Right ventricle myocardium inferior (tissue), 1 donor: ENCODE results near the gene NPAS3. TPM values are rescaled to one million over a fixed set of nuclear protein-coding genes. Genes with fewer than 3 reads are reported as not detected.

Experiments used
- ATAC-seq: fragments of 200-7000 bp; cut with Tn5 transposase; one replicate; pipeline ENCODE4 v1.9.1; 2020; ENCODE audit warnings: mild to moderate bottlenecking, moderate library complexity
- DNase-seq: peaks from one replicate; pipeline ENCODE4 v3.0.0; 2021; ENCODE audit errors: missing footprints
- intact Hi-C: fragments of 100-400 bp; cut with DNase I; formaldehyde crosslinking; loops from one replicate; pipeline ENCODE4 v1.11.0; 2022
- total RNA-seq: library from RNA; stranded (reverse); fragmentation: NEBNext Ultra II Directional; extraction: Animal tissue kit (Norgen Biotek cat#: 25700); gene quantifications from one replicate; pipeline ENCODE4 v1.2.1, GENCODE V29; 2021
- donor health status: DM: no; HTN: yes; CAD: no; lungs with severe emphysema.

Gene NPAS3
- total RNA-seq, 1 donor from 2014 or later: 1.9 TPM

DNA sequence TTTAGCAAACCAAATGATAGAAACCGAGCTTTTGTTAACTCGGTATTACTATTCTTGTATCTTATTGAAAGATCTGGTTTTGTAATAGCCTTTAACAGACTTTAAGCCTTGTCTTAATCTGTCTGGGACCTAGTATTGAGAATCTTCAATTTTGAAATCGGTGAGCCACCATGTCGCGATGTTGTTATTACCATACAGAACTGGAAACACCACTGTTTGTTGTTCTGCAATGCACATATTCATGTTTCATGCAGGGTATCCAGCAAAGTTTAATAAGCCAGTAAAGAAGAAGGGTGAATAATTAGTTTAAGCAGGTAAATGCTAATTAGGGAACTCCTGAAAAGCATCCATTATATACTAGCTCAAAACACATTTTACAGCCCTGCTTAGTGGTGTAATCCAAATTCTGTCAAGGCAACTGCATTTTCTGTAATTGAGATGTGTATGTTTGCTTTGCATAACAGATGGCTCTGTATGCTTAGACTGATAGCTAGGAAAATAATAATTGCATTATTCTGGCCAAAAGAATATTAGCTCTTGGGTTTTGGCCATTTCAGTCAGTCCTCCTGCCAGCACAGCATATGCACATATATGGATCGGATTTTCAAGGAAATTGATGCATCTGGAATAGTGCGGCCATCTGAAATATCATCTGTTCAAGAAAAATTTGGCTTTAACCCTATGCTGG lies 623.0 kb downstream of the NPAS3 start:
- DNase-seq (no peak), ATAC-seq (no peak)
- intact Hi-C loops: no loop called here

DNA sequence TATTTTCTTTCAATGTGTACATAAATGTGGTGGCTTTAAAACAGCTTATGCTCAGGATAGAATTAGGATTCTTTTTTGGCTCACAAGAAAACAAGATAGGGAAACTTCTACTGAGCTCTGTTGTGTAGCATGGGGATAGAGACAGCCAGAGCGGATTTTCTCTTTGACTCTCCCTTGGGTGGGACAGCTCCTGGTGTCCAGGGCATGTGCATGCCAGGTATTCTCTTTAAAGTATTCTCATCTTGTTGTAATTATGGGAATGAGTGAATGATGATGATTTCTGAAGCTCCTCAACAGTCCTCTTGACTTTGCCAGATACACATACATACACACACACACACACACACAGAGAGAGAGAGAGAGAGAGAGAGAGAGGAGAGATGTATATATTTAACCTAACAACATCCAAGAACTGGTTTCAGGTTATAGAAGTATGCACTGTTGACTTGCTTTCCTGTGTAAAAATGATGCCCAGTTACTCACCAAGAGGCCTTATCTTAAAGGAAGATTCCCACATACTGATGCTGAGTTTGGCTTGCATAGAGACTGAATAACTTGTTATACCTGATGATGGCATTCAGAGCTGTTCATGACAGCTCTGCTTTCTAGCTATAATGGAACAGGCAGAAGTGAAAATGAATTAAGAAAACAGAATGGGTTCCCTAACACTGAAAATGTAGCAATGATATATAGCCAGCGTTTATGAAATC lies 624.7 kb downstream of the NPAS3 start:
- DNase-seq (no peak), ATAC-seq (no peak)
- intact Hi-C loops: no loop called here

DNA sequence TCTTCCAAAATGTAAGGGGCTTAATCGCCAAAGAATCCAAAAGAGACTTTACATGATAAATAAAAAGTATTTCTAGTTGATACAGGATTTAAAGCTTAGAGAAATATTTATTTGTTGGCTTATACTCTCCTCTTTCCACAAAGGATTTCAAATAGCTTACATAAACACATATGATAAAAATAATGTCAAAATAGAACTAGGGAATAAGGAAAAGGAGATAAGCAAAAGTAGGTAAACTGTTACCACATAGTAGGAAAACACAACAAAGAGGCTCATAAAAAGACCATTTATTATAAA lies 625.2 kb downstream of the NPAS3 start:
- intact Hi-C loops: no loop called here
- ATAC-seq: no peak
- DNase-seq: no peak

DNA sequence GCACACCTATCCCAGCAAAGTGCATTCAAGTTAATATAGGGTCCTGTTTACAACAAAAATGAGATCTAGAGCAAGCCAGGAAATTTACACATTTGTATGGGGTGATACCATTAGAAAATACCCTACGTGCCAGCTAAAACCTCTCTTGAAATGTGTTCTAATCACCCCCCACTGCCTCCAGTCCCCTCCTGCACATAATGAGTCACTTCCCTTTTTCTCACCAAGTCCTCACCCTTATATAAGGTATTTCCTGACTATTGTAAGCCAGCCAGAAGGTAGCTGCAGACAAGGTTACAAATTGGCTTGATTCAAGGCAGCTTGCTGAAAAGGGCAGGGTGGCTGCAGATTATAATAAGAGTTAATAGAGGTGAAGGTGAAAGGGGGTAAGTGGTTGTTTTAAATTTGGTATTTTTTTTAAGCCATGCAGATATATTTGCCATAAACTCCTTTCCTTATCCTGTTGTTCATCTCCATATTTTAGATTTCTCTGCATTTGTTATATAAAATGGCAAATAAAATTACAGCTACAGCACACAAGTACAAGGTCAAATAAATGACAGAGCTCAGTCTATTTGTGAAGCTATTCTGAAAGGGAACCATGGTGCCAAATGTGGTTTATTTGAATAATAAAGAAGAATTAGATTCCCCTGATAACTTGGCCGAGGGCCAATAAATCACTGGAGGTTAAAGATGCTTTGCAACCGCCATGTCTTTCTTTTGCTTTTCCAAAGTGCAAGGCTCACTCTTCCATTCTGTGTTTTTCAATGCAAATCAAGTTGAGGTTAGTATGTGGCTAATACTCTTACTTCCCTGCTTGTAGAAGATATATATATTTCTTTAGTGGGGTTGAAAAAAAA lies 626.3 kb downstream of the NPAS3 start:
- no peak for DNase-seq
- no peak for ATAC-seq
- intact Hi-C loops: no loop called here

DNA sequence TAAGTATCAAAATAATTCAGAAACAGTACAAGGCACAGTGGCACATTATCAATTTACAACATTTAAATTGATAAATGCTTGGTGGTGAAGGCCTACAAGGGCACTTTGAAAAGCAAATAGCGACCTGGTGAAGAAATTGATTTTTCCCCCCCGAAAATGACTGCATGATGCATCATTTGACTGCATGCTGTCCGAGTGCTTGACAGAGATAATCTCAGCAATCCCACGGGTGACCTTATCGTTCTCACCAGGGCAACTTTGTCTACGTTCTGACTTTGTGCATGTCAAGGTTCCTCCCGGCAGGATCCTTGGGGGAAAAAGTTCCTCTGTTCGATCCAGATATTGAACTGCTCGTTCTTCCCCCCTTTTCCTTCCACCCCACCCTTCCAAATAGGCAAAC lies 627.4 kb downstream of the NPAS3 start:
- intact Hi-C loops: no loop called here
- ATAC-seq (no peak), DNase-seq (no peak)

DNA sequence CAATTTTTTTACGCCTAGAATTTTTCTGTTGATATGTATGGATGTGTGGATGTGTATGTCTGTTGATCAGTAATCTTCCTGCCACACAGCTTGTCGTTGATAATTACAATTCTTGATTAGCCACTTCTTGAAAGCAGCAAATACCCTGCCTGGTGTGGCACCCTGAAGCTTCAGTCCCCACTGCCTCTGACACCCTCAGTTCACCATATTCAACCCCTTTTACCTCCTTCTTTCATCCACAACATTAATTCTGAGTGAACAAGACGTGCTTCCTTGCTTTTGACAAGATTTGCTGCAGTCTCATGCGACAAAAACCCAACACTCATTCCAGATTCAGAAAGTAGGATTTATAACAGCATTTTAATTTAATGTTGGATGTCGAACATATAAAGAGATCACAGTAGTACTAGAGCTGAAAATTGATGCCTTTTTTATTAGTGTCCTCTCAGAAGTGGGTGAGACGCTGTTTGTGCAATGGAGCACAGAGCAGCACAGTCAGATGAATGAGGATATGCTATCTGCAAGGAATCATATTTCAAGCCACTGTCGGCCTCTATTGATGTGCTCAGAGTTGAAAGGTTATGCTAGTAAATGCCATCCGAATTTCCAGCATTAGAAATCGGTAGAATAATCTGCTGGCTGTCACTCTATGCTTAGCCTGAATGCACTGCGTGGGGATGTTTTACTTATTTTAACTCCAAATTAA lies 628.5 kb downstream of the NPAS3 start:
- no peak for ATAC-seq
- intact Hi-C loops: no loop called here
- DNase-seq: no peak

DNA sequence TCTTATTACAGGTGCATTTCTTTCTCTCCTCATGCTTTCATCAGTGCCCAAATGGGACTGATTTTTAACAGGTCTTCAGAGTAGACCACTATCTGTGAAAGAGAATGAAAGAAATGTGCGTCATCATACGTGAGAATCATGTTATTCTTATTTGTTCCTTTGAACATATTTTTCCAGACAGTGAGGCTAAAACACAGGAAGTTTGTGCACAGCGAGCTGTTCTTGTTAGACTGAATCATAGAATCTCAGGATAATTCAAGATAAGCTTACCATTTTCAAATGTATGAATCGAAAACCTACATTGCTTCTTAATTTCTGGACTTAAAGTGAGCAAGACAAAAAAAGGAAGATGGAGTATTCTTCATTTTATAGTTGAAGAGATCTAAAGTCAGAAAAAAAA lies 629.1 kb downstream of the NPAS3 start:
- no peak for ATAC-seq
- DNase-seq: no peak
- intact Hi-C loops: no loop called here

DNA sequence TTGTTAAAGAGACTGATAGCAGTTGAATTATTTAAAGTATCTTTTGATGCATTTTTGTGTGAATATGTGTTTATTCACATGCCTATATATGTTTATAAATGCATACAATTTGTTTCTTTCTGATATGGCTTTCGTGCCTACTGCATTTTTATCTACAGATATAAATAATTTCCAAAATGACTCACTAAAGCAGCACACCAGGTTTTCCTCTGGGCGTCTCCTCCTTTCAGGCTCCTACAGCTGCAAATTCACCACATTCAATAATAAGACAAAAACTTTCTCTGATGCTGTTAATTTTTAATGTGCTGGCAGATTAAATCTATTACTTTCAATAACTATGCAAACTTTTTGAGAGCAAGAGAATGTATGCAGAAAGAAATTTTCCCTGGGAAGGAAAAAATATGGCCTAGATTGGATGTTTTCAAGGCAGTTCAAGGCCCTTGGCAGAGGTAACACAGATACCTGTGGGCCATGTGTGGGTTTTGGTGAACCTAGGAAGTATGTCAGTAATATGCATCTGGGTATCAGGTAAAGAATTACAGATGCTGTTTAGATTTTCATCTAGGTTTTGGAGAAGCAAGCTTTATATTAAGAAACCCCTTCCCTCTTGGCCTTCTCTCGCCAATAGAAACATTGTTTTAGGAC lies 630.4 kb downstream of the NPAS3 start:
- intact Hi-C loops: no loop called here

DNA sequence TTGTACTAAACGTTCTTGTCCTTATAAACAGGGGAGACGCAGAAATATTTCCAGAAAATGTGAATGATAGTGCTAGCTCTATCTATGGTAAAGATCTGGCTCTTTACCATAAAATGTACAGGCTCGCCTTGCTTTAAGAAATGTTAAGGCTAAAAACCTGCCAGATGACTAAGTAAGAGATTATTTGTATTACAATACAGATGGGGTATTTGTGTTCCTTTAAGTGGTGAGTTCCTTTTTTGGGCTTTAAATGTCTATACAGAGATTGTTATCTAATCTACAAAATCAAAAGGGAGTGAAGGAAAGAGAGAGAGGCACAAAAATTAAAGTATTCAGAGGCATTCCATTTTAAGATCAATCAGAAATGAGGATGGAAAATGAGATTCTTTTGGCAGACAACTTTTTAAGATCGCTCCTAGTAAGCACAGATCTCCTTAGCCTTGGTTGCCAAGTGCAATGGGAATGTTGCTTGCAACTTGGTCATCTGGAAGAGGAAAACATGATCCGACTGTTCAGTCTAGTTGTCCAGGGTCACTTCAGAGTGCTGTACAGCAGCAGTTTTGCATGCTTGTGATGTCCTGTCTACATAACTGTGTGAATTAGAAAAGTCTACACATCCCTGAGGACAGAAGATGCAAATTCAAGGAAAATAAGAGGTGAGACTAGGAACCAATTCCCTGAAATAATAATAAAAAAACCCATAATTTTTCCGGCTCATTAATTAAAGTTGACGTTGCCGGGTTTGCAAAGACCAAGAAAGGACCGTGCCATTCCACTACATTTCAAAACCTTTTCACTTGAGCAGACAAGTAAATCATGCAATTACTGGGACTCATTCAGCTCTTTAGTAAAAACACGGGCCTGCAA lies 631.4 kb downstream of the NPAS3 start:
- no peak for ATAC-seq
- intact Hi-C loops: no loop called here
- no peak for DNase-seq

More for the DNA sequence above, 630.4 kb downstream of the NPAS3 start:
- no peak for ATAC-seq
- DNase-seq: no peak

DNA sequence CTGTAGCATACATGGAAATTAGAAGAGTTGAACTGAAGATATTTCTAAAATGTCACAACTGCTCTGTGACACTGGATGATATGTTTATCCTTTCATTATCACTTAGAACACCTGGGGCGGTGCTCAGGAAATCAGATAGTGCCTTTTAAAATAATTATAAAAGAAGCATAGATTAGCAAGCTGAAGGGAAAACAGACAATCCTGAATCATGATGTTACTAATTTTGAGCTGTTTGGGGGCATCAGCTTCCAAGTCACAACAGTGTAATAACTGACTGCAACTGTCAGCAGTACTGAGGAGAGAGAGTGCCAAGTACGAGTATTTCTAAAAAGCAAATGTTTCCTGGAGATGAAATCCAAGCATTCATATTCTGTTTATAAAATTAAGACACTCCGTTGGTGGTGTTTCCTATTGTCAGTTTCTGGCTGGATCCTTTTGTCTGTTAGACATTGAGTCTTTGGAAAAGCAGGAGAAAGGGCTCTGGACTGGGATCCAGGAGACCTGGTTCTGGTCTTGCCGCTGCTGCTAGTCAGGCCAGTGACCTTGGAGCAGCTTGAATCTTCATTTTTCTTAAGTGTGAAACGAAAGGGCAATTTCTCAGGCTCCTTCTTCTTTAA lies 632.1 kb downstream of the NPAS3 start:
- intact Hi-C loops: no loop called here
- no peak for ATAC-seq

DNA sequence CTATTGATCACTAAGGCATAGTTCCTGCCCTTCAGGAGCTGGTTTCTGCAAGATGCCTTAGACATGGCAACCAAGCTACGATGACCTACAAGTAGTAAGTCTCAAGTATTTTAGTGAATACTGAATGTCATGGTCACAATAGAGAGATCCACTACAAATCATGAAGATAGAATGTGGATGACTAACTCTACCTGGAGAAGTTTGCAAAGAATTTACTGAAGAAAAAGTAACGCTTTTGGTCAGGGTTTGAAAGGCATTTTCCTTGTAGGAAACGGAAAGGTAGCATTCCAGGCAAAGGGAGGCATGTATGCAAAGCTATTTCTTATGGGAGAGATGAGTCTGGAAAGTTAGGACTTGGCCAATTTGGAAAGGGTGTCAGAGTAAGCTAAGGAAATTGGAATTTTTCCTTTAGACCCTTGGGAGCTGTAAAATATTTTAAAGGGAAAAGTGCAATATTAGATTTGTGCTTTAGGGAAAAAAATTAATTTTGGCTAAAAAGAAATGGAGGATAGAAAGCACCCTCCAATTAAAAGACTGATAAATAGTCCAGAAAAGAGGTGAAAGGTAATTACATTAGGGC lies 634.7 kb downstream of the NPAS3 start:
- ATAC-seq (no peak), DNase-seq (no peak)
- intact Hi-C loops: no loop called here

More for the DNA sequence above, 632.1 kb downstream of the NPAS3 start:
- DNase-seq: no peak

DNA sequence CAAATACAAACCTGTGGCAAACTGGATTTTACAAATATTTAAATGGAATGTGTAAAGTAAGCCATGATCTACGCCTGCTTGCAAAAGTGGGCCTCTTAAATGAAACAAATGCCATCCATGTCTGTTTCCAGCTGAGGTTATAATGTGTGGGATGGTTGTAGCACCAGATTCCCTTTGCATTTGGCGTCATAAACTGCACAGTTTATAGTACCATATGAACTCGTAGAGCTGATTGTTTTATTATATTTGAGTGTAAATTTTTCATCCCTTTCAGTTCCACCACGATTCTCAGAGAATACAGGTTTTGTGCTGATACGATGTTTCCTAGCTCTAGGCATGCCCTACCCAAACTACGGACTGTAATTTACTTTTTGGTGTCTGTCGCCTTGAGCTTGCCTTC lies 637.3 kb downstream of the NPAS3 start:
- ATAC-seq: no peak
- intact Hi-C loops: no loop called here
- DNase-seq: no peak

DNA sequence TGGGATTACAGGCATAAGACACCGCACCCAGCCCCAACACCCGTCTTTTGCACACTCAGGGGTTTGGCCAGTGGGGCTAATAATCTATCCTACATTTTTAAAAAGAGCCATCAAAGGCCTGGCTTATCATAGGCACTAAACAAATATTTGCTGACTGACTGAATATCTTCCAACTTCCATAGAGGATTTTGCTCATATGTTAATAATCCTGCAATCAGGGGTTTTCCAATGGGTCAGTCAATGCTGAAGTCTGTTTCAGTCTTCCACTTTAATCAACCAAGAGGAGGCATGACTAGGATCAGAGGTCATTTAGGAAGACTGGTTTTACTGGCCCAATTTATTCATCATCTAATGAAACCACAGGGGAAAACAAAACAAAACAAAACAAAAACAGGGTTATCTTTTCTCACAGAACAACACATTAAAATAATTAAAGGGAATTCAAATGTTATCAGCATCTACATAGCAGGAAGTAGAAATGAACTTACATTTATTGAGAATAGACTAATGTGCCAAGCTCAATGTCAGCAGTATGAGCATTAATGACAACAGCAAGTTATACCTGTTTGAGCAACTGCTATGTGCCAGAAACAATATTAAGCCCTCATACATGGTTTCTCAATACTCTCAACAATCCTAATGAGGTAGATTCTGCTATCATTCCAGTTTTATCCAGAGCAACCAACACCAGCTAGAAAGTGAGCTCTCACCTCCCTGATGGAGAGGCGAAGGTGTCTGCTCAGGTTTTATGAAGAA lies 640.0 kb downstream of the NPAS3 start:
- intact Hi-C loops: no loop called here
- no peak for DNase-seq
- no peak for ATAC-seq

DNA sequence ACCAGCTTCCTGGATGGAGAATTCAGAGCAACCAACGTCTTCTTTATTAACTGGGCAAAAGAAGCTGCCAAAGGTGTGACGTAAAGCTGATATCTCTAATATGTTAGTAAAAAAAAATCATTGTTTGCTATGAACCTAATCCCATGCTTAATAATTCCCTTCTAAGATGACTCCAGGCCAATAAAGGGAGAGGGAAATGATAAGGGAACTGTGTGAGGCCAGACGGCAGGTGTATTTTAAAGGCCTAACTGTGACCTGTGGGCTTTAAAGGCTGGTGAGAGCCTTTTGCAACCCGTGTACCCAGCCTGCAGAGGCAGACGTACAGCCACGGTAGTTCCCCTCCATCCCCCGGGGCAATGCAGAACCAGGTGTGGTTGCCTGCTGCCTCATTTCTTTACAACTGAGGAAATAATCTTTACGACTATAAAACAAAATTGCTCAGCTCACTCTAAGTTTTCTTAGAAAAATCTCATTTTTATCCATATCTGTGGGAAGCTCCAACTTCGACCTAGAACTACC lies 641.6 kb downstream of the NPAS3 start:
- ATAC-seq: no peak
- no peak for DNase-seq
- intact Hi-C loops: no loop called here

DNA sequence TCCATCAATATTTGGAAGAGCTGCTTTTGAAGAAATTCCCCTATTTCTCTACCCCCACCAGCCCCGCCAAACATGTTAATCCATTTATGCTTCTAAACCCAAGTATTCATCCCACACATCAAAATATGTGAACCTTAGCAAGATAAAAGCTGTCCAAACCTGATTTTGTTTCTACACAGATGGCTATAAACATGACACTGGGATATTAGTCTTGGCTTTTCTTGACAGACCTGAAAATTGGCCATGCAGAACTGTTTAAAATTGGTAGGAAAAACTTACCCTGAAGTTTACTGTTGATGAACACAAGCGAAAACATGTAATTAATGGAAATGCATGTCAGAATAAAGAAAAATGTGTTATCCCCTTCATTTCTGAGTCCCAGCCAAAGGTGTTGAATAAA lies 642.2 kb downstream of the NPAS3 start:
- intact Hi-C loops: no loop called here
- DNase-seq (no peak), ATAC-seq (no peak)

DNA sequence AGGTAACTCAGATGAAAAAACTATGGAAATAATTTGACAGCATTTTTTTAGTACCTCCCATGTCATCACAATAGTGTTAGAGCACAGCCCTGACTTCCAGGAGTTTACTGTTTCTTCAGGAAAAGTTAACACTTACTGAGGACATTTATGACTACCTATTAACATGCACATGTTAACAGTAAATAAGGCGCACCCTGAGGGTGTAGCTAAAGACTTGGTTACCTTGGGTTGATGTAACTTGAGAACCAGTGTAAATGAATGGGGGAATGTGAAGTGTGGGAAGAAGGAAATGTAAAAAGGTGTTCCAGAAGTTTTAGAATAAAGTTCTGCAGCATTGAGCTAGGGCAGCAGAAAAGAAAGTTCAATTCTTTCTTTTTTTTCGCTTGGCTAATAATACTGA lies 646.0 kb downstream of the NPAS3 start:
- intact Hi-C loops: no loop called here
- ATAC-seq: no peak
- DNase-seq: no peak
